H7 (cell line): ENCODE results near the gene SLC16A7. TPM values are rescaled to one million over a fixed set of nuclear protein-coding genes. Genes with fewer than 3 reads are reported as not detected.

ENCODE experiments used
- DNase-seq: peaks from one replicate; pipeline ENCODE4 v3.0.0; 2012
- H3K27me3 ChIP-seq: 2 replicates; pipeline ENCODE4 v1.6.0; 2011; ENCODE audit warnings: mild to moderate bottlenecking, low read length; ENCODE audit not compliant: control insufficient read depth, insufficient read depth
- H3K36me3 ChIP-seq: replicated peaks from 2 replicates; pipeline ENCODE4 v1.5.1; 2011; ENCODE audit warnings: low read length; ENCODE audit not compliant: control insufficient read depth, insufficient read depth
- H3K4me3 ChIP-seq: 2 replicates; pipeline ENCODE4 v1.5.1; 2011; ENCODE audit warnings: low read depth, mild to moderate bottlenecking, control low read depth, low read length, moderate library complexity; ENCODE audit not compliant: insufficient read depth
- total RNA-seq: library from RNA; depleted of rRNA; stranded (reverse); fragments of >200 nt; shearing (Covaris generic); gene quantifications from 2 replicates; pipeline ENCODE4 v1.2.3, GENCODE V29; 2014; rRNA removed

SLC16A7 gene
- total RNA-seq: 1.9 and 2.4 TPM in 2 replicates

DNA sequence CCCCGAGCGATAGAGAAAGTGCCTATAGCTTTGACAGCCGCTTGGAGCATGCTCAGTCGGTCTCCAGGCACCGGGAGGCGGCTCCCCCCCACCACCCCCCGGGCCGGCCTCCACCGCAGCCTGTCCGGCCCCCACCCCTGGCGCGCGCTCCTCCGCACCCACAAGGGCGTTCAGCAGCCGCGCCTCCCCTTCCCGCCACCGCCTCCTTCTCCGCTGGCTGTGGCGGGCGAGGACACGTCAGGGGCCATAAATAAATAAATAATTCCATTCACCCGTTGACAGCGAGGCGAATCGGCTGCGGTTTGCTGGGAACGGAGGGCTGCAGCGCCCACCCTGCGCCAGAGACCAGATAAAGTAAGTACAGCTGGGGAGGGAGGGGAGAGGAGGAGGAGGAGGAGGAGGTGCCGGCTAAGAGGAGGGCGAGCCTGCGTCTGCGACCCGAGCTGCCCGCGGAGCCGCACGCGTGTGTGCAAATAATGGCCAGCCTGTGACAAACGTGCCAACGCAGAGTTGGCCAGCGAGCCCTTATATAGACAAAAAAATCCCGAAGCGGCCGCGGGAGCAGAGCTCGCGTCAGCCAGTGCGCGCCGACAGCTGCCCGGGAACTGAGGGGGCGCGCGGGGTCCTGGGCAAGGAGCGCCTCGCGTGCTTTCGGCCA, at the start of gene SLC16A7:
Gene SLC16A7 (plus strand): TSS at position 147 of the 658 bp plus-strand sequence. CDS start 108,773 bp downstream, outside the sequence.
- peak; percentile 70 for DNase-seq
- Histone ChIP-seq H3K4me3 (peak within 1 kb of the TSS; percentile 70), H3K27me3 (peaks cover 8% of the 10 kb centered on the region), H3K36me3 (no peaks in the 10 kb centered on the region)

GRCh38 chr12:59548930-59549329, 46.9 kb upstream of the SLC16A7 start:
- no peak for DNase-seq
- H3K4me3 ChIP-seq: no peak overlapping the region
- H3K36me3 ChIP-seq: no peaks in the 10 kb centered on the region
- H3K27me3 ChIP-seq: no peaks in the 10 kb centered on the region

DNA sequence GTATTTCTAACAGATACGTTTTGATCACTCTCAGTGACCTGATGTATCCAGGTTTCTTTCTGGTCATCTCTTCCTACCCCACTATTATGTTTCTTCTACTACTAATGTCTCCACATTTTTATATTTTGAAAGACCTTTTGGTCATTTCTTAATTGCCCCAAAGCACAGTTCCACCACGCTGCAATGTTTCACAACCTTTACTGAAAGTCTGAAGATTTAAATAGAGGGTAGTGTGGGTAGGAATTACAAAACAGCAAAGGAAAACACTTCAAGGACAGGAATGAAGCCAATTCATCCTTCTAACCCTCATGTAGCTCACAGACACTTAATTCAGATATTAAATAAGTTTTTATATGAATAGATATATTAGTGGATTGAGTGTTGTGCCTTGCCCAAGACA, 36.1 kb upstream of the SLC16A7 start:
- Histone ChIP-seq H3K4me3 (no peak overlapping the region), H3K27me3 (no peaks in the 10 kb centered on the region)
- no peak for DNase-seq

GRCh38 chr12:59570145-59570544, 25.7 kb upstream of the SLC16A7 start:
- no peaks in the 10 kb centered on the region for H3K27me3 ChIP-seq
- no peak overlapping the region for H3K4me3 ChIP-seq
- no peak for DNase-seq

More for the DNA sequence above, 36.1 kb upstream of the SLC16A7 start:
- no peaks in the 10 kb centered on the region for H3K36me3 ChIP-seq

GRCh38 chr12:59574406-59574805, 21.4 kb upstream of the SLC16A7 start:
- Histone ChIP-seq H3K36me3 (no peaks in the 10 kb centered on the region), H3K4me3 (no peak overlapping the region), H3K27me3 (no peaks in the 10 kb centered on the region)
- DNase-seq: no peak

More at GRCh38 chr12:59570145-59570544, 25.7 kb upstream of the SLC16A7 start:
- no peaks in the 10 kb centered on the region for H3K36me3 ChIP-seq

DNA sequence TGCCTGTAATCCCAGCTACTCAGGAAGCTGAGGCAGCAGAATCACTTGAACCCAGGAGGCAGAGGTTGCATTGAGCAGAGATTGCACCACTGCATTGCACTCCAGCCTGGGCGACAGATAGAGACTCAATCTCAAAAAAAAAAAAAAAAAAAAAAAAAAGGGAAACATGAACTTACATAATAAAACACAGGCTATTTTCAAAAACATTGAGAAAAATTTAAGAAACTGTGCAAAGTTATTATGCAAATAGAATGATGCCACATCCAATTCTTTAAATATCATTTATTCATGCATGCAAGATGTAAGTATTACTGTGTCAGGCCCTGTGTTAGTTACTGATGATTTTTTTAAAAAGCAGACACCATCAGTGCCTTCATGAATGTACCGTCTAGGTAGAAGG, 20.0 kb upstream of the SLC16A7 start:
- H3K4me3 ChIP-seq: no peak overlapping the region
- DNase-seq: no peak
- H3K27me3 ChIP-seq: no peaks in the 10 kb centered on the region
- no peaks in the 10 kb centered on the region for H3K36me3 ChIP-seq

- DNase-seq: no peak
- Histone ChIP-seq H3K4me3 (no peak overlapping the region), H3K36me3 (no peaks in the 10 kb centered on the region), H3K27me3 (no peaks in the 10 kb centered on the region)
Measured at GRCh38 chr12:59578254-59578653, 17.6 kb upstream of the SLC16A7 start.

DNA sequence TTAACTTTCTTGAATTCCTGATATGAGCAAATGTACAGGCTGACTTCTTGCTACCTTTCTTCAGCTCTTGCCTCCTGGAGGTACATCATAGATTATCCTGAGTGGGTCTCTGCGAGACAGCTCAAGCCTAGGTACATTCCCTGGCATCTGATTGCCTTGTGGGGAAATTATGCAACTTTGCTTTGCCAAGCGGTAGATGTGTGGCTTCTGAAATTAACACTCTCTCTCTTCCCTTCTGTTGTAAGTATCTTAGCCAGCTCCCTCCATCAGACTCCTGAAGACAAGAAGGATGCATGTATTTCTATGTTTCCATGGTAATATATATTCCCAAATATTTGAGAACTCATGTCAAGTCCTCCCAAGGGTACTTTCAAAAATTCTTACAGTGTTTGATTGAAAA, 16.2 kb upstream of the SLC16A7 start:
- H3K27me3 ChIP-seq: no peaks in the 10 kb centered on the region
- H3K4me3 ChIP-seq: no peak overlapping the region
- DNase-seq: no peak
- no peaks in the 10 kb centered on the region for H3K36me3 ChIP-seq

- no peaks in the 10 kb centered on the region for H3K36me3 ChIP-seq
- DNase-seq: no peak
- no peaks in the 10 kb centered on the region for H3K27me3 ChIP-seq
- H3K4me3 ChIP-seq: no peak overlapping the region
Measured at GRCh38 chr12:59580050-59580449, 15.8 kb upstream of the SLC16A7 start.

- H3K27me3 ChIP-seq: no peaks in the 10 kb centered on the region
- DNase-seq: no peak
- no peak overlapping the region for H3K4me3 ChIP-seq
- no peaks in the 10 kb centered on the region for H3K36me3 ChIP-seq
Measured at GRCh38 chr12:59583003-59583712, 12.7 kb upstream of the SLC16A7 start.

DNA sequence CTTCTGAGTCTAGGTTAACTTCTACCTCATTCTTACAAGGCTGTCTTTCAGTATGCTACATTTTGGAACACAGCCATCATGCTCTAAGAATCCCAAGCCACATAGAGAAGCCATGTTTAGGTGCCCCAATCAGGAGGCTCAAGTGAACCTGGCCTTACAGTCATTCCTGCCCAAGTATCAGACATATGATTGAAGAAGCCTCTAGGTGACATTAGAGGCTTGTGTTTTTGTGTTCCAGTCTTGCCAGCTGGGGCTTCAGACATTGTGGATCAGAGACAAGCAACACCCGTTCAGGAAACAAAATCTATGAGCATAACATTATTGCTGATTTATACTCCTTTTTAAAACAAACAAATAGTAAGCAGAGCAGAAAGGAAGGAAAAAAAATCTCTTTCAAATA, 8.1 kb upstream of the SLC16A7 start:
- no peak overlapping the region for H3K4me3 ChIP-seq

DNA sequence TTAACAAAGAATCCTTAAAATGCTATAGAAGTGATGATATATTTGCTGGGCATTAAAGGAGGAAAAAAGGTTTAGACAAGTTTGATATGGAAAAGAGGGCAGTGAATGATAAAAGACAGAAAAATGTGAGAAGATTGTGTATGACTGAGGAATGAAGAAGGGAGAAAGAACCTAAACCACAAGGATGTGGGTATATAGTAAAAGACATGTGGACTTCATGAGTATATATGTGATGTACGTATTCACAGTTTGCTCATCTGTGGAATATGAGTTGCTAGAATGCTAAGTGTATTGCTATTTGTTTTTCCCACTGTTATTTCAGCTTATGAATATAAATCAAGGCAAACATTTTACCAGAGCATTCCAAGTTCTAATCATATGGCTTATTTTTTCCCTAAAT, 2.1 kb upstream of the SLC16A7 start:
- Histone ChIP-seq H3K36me3 (no peaks in the 10 kb centered on the region), H3K4me3 (no peak overlapping the region), H3K27me3 (peaks cover 8% of the 10 kb centered on the region)
- DNase-seq: no peak

More for the DNA sequence above, 8.1 kb upstream of the SLC16A7 start:
- Histone ChIP-seq H3K27me3 (no peaks in the 10 kb centered on the region), H3K36me3 (no peaks in the 10 kb centered on the region)
- DNase-seq: no peak

GRCh38 chr12:59594943-59595500, 807 bp upstream of the SLC16A7 start:
- Histone ChIP-seq H3K36me3 (no peaks in the 10 kb centered on the region), H3K27me3 (peaks cover 8% of the 10 kb centered on the region), H3K4me3 (no peak overlapping the region; the same call in 1 of the 2 replicates)
- no peak for DNase-seq

DNA sequence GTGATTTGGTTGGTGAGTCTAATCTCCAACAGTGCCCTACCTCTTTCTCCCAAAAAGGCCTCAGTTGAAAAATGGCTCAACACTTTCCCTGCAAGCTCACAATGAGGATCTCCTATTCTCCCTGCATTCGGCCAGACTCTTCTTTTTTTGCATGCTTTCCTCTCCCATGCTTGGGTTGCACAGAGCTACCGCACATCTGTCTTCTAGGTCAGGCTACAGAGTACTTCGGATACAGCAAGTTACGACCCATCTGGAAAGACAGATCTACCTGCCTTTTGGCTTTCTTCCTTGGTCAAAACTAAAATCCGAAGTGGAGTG, 305 bp upstream of the SLC16A7 start:
- DNase-seq: no peak
- H3K27me3 ChIP-seq: peaks cover 8% of the 10 kb centered on the region
- peak overlapping the region; percentile 70 for H3K4me3 ChIP-seq
- no peaks in the 10 kb centered on the region for H3K36me3 ChIP-seq

- DNase-seq: no peak
- no peak overlapping the region for H3K4me3 ChIP-seq
- H3K27me3 ChIP-seq: peaks cover 8% of the 10 kb centered on the region
- no peaks in the 10 kb centered on the region for H3K36me3 ChIP-seq
Measured at GRCh38 chr12:59597385-59597781, 1.6 kb downstream of the SLC16A7 start.
